Choroid plexus epithelial cell (primary cell): Measurements from ENCODE around the gene CLCN3.
"Not testable (repeated sequence)": the region's sequence is repeated elsewhere in the genome, so short reads cannot be mapped to it uniquely, and the experiment has no call there.

Experiments
- DNase-seq: peaks from one replicate; pipeline ENCODE4 v3.0.0-alpha.2; 2010; ENCODE audit warnings: low read depth
- H3K4me3 ChIP-seq: 2 replicates; pipeline ENCODE4 v1.5.1; 2011; ENCODE audit warnings: low read depth, mild to moderate bottlenecking, control low read depth, low read length, moderate library complexity
- TF ChIP-seq, protein P1 (sequence below): conservative IDR thresholded peaks from 2 replicates; pipeline ENCODE4 v1.5.1; 2011; ENCODE audit warnings: low read depth, mild to moderate bottlenecking, control low read depth, inconsistent platforms, low read length, moderate library complexity

Gene CLCN3

DNA sequence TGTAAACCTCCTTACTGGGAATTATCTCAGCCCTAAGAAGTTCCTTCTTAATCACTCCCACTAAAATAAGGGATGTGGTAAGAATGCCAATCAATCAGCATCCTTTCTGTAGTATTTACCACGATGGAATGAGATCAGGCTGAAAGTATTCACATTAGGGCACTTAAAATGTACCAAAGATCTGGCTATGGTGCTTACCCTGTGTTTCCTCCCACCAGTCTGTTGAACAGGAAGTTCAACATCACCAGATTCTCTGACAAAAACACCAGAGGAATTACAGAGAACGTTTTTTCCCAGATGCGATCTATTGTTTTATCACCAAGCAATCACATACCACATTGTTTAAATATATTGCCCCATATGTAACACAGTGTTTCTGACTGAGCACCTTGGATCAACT lies 2.1 kb upstream of the CLCN3 start:
- TF ChIP-seq, protein P1, sequence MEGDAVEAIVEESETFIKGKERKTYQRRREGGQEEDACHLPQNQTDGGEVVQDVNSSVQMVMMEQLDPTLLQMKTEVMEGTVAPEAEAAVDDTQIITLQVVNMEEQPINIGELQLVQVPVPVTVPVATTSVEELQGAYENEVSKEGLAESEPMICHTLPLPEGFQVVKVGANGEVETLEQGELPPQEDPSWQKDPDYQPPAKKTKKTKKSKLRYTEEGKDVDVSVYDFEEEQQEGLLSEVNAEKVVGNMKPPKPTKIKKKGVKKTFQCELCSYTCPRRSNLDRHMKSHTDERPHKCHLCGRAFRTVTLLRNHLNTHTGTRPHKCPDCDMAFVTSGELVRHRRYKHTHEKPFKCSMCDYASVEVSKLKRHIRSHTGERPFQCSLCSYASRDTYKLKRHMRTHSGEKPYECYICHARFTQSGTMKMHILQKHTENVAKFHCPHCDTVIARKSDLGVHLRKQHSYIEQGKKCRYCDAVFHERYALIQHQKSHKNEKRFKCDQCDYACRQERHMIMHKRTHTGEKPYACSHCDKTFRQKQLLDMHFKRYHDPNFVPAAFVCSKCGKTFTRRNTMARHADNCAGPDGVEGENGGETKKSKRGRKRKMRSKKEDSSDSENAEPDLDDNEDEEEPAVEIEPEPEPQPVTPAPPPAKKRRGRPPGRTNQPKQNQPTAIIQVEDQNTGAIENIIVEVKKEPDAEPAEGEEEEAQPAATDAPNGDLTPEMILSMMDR: no peak
- H3K4me3 ChIP-seq: no peak overlapping the region

DNA sequence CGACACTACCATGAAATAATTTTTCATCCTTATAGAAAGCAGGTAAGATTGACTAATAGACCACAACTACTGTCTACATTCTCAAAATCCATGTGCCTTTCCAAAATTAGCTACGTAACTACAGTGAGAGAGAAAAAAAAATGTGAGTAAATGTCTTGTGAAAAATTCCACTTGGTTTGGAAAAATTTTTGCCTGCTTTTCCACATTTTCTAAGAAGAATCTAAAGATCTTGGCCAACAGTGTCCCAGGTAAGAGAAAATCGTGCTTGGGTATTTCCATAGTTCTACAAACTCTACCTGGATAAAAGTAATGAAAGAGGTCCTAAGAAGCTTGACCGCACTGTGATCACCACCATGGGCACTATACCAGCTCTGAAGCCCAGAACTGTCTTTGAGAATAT lies 1.4 kb upstream of the CLCN3 start:
- TF ChIP-seq, protein P1: no peak
- DNase-seq: no peak
- no peak overlapping the region for H3K4me3 ChIP-seq

More for the DNA sequence above, 2.1 kb upstream of the CLCN3 start:
- DNase-seq: no peak

DNA sequence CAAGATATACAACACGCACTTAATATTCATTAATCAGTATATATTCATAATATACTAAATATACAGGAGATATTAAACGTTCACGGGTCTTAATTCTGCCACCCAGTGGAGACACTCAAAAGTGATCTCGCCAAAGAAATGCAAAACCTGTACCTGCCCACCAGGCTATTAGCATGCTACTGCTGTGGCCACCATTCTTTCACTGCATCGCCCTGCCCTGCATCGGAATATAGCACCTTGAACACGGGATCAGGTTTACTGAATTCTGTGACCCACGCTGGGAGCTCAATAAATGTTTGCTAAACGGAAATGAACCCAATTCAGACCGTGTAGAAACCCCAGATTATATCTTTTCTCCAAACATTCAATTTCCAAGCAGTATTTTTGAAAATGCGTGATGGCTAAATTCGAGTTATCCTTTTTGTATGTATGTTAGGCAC lies 840 bp upstream of the CLCN3 start:
- peak overlapping the region; percentile 74 for H3K4me3 ChIP-seq
- TF ChIP-seq, protein P1: peak; percentile 70
- peak; percentile 79 for DNase-seq

DNA sequence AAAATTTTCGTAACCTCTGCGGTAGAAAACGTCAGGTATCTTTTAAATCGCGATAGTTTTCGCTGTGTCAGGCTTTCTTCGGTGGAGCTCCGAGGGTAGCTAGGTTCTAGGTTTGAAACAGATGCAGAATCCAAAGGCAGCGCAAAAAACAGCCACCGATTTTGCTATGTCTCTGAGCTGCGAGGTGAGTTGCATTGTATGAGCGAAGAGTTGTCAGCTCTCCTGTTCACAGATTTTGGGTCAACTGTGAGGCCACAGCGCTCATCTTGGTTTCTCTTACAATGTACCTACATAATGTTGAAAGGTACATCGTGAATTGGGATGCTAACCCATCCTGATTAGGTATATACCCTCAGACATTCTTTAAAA lies 486 bp downstream of the CLCN3 start:
- peak; percentile 45 for DNase-seq
- H3K4me3 ChIP-seq: peak overlapping the region; percentile 74
- TF ChIP-seq, protein P1: no peak

DNA sequence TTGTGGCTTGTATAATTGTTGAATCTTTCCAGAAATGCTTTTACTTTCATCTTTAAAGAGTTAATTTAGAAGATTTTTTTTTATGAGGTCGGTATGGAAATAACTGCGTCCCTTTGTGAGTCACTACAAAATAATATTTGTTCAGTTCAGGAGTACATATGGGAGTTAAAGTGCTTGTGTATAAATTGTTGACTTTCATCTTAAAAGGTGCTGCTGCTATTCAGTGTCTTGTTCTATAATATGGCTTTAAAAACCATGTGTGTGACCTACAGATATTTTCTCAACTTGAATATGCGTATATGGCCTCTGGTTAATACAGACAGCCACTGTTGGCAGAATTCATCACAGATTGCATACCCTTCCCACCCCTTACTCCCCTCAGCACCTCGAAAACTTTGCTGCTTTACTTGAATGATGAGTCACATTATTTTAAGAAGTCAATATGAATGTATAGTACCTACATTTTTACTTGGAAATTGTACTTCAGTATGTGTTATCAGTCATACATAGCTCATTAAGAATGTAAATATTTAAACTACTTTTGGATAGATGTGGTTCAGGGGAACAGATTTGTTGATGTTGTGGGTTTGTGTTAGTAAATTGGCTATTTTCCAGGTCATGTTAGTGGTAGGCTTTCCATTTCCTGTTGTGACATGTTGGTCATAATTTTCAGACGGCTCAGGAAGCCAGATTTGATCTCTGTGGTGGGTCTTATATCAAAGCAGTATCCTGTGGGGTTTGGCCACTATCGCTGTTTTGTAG lies 1.5 kb downstream of the CLCN3 start:
- peak; percentile 84 for DNase-seq
- H3K4me3 ChIP-seq: peak overlapping the region; percentile 74
- TF ChIP-seq, protein P1: no peak

DNA sequence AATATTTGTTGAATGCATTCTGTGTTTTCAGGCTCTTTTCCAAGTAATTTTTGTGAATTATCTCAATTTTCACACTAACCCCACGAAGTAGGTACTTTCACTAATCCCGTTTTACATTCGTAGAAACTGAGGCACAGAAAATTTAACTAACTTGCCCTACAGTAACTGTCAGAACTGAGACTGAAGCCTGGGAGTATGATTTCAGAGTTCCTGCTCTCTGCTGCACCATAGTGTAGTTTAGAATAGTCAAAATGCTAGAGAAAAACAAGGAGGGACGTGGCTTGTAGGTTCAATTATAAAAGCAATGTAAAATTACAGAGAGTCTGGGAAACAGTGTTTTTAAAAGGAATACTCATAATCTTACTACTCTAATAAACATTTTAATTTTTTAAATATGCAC lies 2.2 kb downstream of the CLCN3 start:
- peak overlapping the region; percentile 74 for H3K4me3 ChIP-seq
- no peak for DNase-seq
- TF ChIP-seq, protein P1: no peak

DNA sequence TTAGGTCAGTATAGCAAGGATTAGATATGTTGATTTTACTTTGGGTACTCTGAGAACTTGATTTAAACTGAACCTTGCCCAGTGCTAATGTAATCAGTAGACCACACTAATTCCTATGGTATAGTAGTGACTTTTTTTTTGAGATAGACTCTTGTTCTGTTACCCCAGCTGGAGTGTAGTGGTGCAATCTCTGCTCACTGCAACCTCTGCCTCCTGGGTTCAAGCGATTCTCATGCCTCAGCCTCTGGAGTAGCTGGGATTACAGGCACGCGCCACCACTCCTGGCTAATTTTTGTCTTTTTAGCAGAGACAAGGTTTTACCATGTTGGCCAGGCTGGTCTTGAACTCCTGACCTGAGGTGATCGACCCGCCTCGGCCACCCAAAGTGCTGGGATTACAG lies 3.6 kb downstream of the CLCN3 start:
- not testable (repeated sequence) for DNase-seq, H3K4me3 ChIP-seq
